Dermis microvascular lymphatic vessel endothelial cell (primary cell): ENCODE data around the gene CDK19. TPM values are rescaled to one million over a fixed set of nuclear protein-coding genes. Genes with fewer than 3 reads are reported as not detected.
A peak's percentile ranks its signal among the peaks of the same experiment; 100 is the strongest.
"Not testable (repeated sequence)": the region's sequence is repeated elsewhere in the genome, so short reads cannot be mapped to it uniquely, and the experiment has no call there.

Experiments used
- DNase-seq, 2 donors: peaks; one replicate each; pipeline versions ENCODE4 v3.0.0 to v3.0.0-alpha.2; 2010; ENCODE audit warnings: low read depth in 2 of 2
- total RNA-seq: library from RNA; depleted of rRNA; stranded (reverse); fragments of >200 nt; gene quantifications from 2 replicates; pipeline ENCODE4 v1.2.1, GENCODE V29; 2014

Gene CDK19
- total RNA-seq, result 6.8 and 7.6 TPM in 2 replicates

GRCh38 chr6:110815411-110816409 lies at the start of gene CDK19:
Gene CDK19, minus strand, starts transcription at chr6:110815469. Its CDS starts 333 bp downstream, at chr6:110815136.
- DNase-seq, result peak; percentile 95 to 99

- DNase-seq, result no peak
Observed at GRCh38 chr6:110864824-110865223, 49.6 kb upstream of the CDK19 start.

GRCh38 chr6:110859335-110859792 lies 44.1 kb upstream of the CDK19 start:
- no peak for DNase-seq

GRCh38 chr6:110858562-110859214 lies 43.4 kb upstream of the CDK19 start:
- DNase-seq, result no peak

GRCh38 chr6:110858016-110858415 lies 42.7 kb upstream of the CDK19 start:
- DNase-seq, result no peak

- DNase-seq, result no peak
Observed at GRCh38 chr6:110856296-110856695, 41.0 kb upstream of the CDK19 start.

GRCh38 chr6:110853754-110854477 lies 38.6 kb upstream of the CDK19 start:
- no peak for DNase-seq

GRCh38 chr6:110852773-110853172 lies 37.5 kb upstream of the CDK19 start:
- DNase-seq, result no peak

GRCh38 chr6:110849781-110850180 lies 34.5 kb upstream of the CDK19 start:
- no peak for DNase-seq

- DNase-seq, result no peak
Observed at GRCh38 chr6:110841266-110841665, 26.0 kb upstream of the CDK19 start.

- DNase-seq, result not testable (repeated sequence)
Observed at GRCh38 chr6:110835751-110836150, 20.5 kb upstream of the CDK19 start.

- DNase-seq, result no peak
Observed at GRCh38 chr6:110833831-110834230, 18.6 kb upstream of the CDK19 start.

- no peak for DNase-seq
Observed at GRCh38 chr6:110831405-110831804, 16.1 kb upstream of the CDK19 start.

- no peak for DNase-seq
Observed at GRCh38 chr6:110828396-110828795, 13.1 kb upstream of the CDK19 start.

- DNase-seq, result no peak
Observed at GRCh38 chr6:110826236-110827129, 11.2 kb upstream of the CDK19 start.

GRCh38 chr6:110823146-110823545 lies 7.9 kb upstream of the CDK19 start:
- DNase-seq, result no peak

- no peak for DNase-seq
Observed at GRCh38 chr6:110822249-110822648, 7.0 kb upstream of the CDK19 start.

- DNase-seq, result no peak
Observed at GRCh38 chr6:110816677-110817076, 1.4 kb upstream of the CDK19 start.

GRCh38 chr6:110815015-110815410 lies 256 bp downstream of the CDK19 start:
- no peak for DNase-seq

- DNase-seq, result peak in 1 of 2 donors; percentile 56
Observed at GRCh38 chr6:110814102-110815014, 911 bp downstream of the CDK19 start.
